Measurements from ENCODE around the gene MRM2.

GRCh38 chr7:2193575-2194305 is 48.3 kb downstream of the MRM2 start:
- TF ChIP-seq, protein P1, sequence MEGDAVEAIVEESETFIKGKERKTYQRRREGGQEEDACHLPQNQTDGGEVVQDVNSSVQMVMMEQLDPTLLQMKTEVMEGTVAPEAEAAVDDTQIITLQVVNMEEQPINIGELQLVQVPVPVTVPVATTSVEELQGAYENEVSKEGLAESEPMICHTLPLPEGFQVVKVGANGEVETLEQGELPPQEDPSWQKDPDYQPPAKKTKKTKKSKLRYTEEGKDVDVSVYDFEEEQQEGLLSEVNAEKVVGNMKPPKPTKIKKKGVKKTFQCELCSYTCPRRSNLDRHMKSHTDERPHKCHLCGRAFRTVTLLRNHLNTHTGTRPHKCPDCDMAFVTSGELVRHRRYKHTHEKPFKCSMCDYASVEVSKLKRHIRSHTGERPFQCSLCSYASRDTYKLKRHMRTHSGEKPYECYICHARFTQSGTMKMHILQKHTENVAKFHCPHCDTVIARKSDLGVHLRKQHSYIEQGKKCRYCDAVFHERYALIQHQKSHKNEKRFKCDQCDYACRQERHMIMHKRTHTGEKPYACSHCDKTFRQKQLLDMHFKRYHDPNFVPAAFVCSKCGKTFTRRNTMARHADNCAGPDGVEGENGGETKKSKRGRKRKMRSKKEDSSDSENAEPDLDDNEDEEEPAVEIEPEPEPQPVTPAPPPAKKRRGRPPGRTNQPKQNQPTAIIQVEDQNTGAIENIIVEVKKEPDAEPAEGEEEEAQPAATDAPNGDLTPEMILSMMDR (IDR thresholded peaks at IDR 0.05): no peak
- TF ChIP-seq OVOL2 (CRISPR knock-in tag; IDR thresholded peaks at IDR 0.05; ENCODE audit: borderline replicate concordance): no peak
- no peak for TF ChIP-seq USF2 (CRISPR knock-in tag; IDR thresholded peaks at IDR 0.05)
- TF ChIP-seq MYBL2 (CRISPR knock-in tag; IDR thresholded peaks at IDR 0.05): no peak
- TF ChIP-seq, protein P2, sequence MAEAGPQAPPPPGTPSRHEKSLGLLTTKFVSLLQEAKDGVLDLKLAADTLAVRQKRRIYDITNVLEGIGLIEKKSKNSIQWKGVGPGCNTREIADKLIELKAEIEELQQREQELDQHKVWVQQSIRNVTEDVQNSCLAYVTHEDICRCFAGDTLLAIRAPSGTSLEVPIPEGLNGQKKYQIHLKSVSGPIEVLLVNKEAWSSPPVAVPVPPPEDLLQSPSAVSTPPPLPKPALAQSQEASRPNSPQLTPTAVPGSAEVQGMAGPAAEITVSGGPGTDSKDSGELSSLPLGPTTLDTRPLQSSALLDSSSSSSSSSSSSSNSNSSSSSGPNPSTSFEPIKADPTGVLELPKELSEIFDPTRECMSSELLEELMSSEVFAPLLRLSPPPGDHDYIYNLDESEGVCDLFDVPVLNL (CRISPR knock-in tag; IDR thresholded peaks at IDR 0.05; ENCODE audit: borderline replicate concordance, low read depth): no peak
- no peak for TF ChIP-seq AR (CRISPR knock-in tag; IDR thresholded peaks at IDR 0.05)
- no peak for TF ChIP-seq TP53 (CRISPR knock-in tag; IDR thresholded peaks at IDR 0.05)
- no peak for TF ChIP-seq FOXK1 (CRISPR knock-in tag; IDR thresholded peaks at IDR 0.05)
- no peak for TF ChIP-seq SP1 (CRISPR knock-in tag; conservative IDR thresholded peaks at IDR 0.05)
- no peak for TF ChIP-seq KAT7 (CRISPR knock-in tag; IDR thresholded peaks at IDR 0.05; ENCODE audit: borderline replicate concordance)
- no peak for TF ChIP-seq CBFB (CRISPR knock-in tag; IDR thresholded peaks at IDR 0.05; ENCODE audit: low read depth)
- no peak for TF ChIP-seq CREB1 (CRISPR knock-in tag; IDR thresholded peaks at IDR 0.05)

All from WTC11 (cell line).